H9 (cell line): ENCODE results near the gene RARS1. TPM values are rescaled to one million over a fixed set of nuclear protein-coding genes. Genes with fewer than 3 reads are reported as not detected.

Experiments used
- DNase-seq: peaks from one replicate; pipeline ENCODE4 v3.0.0-alpha.2; 2017
- H2AFZ ChIP-seq: one replicate; pipeline ENCODE4 v1.6.1; 2013; ENCODE audit warnings: mild to moderate bottlenecking, low read length, control low read depth, moderate library complexity
- H2AK5ac ChIP-seq: 2 replicates; pipeline ENCODE4 v1.6.1; 2013; ENCODE audit warnings: low read length, control low read depth, mixed read lengths; ENCODE audit not compliant: insufficient read length
- H2BK120ac ChIP-seq: one replicate; pipeline ENCODE4 v1.6.1; 2013; ENCODE audit warnings: low read depth, mild to moderate bottlenecking, low read length, control low read depth, inconsistent platforms; ENCODE audit not compliant: poor library complexity, severe bottlenecking
- H2BK12ac ChIP-seq: 2 replicates; pipeline ENCODE4 v1.6.1; 2013; ENCODE audit warnings: low read length, control low read depth, mixed read lengths, low read depth; ENCODE audit not compliant: insufficient read length
- H2BK15ac ChIP-seq: 2 replicates; pipeline ENCODE4 v1.6.1; 2013; ENCODE audit warnings: low read depth, low read length, control low read depth
- H2BK20ac ChIP-seq: one replicate; pipeline ENCODE4 v1.6.1; 2013; ENCODE audit warnings: low read depth, mild to moderate bottlenecking, low read length, control low read depth, inconsistent platforms; ENCODE audit not compliant: poor library complexity, severe bottlenecking
- H2BK5ac ChIP-seq: 2 replicates; pipeline ENCODE4 v1.6.1; 2013; ENCODE audit warnings: low read length, control low read depth, mixed read lengths; ENCODE audit not compliant: insufficient read length
- H3K14ac ChIP-seq: 2 replicates; pipeline ENCODE4 v1.6.1; 2013; ENCODE audit warnings: low read length, control low read depth; ENCODE audit not compliant: insufficient read depth
- H3K18ac ChIP-seq: 2 replicates; pipeline ENCODE4 v1.6.1; 2013; ENCODE audit warnings: low read depth, mild to moderate bottlenecking, mixed read lengths, low read length, control low read depth; ENCODE audit not compliant: insufficient read length
- H3K23ac ChIP-seq: 2 replicates; pipeline ENCODE4 v1.6.1; 2013; ENCODE audit warnings: low read length, control low read depth, mixed read lengths, low read depth; ENCODE audit not compliant: insufficient read length
- H3K23me2 ChIP-seq: 2 replicates; pipeline ENCODE4 v1.6.1; 2013; ENCODE audit warnings: low read depth, mild to moderate bottlenecking, mixed read lengths, low read length, control low read depth; ENCODE audit not compliant: insufficient read length, poor library complexity, severe bottlenecking
- H3K27ac ChIP-seq: 2 replicates; pipeline ENCODE4 v1.5.1; 2013; ENCODE audit warnings: low read length, control low read depth, mixed read lengths, low read depth; ENCODE audit not compliant: insufficient read length
- H3K27me3 ChIP-seq: 2 replicates; pipeline ENCODE4 v1.6.1; 2013; ENCODE audit warnings: low read length, control low read depth, inconsistent platforms; ENCODE audit not compliant: insufficient read depth
- H3K4ac ChIP-seq: 2 replicates; pipeline ENCODE4 v1.6.1; 2013; ENCODE audit warnings: low read depth, mild to moderate bottlenecking, control low read depth, inconsistent platforms, low read length, moderate library complexity
- H3K4me1 ChIP-seq: 2 replicates; pipeline ENCODE4 v1.6.1; 2013; ENCODE audit warnings: low read length, control low read depth, inconsistent platforms; ENCODE audit not compliant: insufficient read depth
- H3K4me2 ChIP-seq: 2 replicates; pipeline ENCODE4 v1.6.1; 2013; ENCODE audit warnings: low read length, control low read depth, mixed read lengths; ENCODE audit not compliant: insufficient read length, insufficient read depth
- H3K56ac ChIP-seq: 2 replicates; pipeline ENCODE4 v1.6.1; 2013; ENCODE audit warnings: low read depth, mild to moderate bottlenecking, mixed read lengths, low read length, control low read depth; ENCODE audit not compliant: insufficient read length
- H3K79me1 ChIP-seq: 2 replicates; pipeline ENCODE4 v1.6.1; 2013; ENCODE audit warnings: low read depth, mild to moderate bottlenecking, moderate library complexity, low read length, control low read depth, inconsistent platforms; ENCODE audit not compliant: insufficient read depth, poor library complexity, severe bottlenecking
- H3K79me2 ChIP-seq: 2 replicates; pipeline ENCODE4 v1.6.1; 2013; ENCODE audit warnings: low read length, control low read depth, inconsistent platforms; ENCODE audit not compliant: insufficient read depth
- H3K9ac ChIP-seq: 2 replicates; pipeline ENCODE4 v1.6.1; 2013; ENCODE audit warnings: low read length, control low read depth, mixed read lengths; ENCODE audit not compliant: insufficient read length; ENCODE audit errors: extremely low read depth
- H3K9me3 ChIP-seq: one replicate; pipeline ENCODE4 v1.6.1; 2013; ENCODE audit warnings: low read depth, low read length, inconsistent platforms; ENCODE audit not compliant: control insufficient read depth
- H3T11ph ChIP-seq: one replicate; pipeline ENCODE4 v1.6.1; 2013; ENCODE audit warnings: mild to moderate bottlenecking, low read length, control low read depth, inconsistent platforms
- H4K20me1 ChIP-seq: one replicate; pipeline ENCODE4 v1.6.1; 2013; ENCODE audit not compliant: control insufficient read depth, insufficient read length, insufficient read depth
- H4K5ac ChIP-seq: 2 replicates; pipeline ENCODE4 v1.6.1; 2013; ENCODE audit warnings: low read depth, mild to moderate bottlenecking, mixed read lengths, low read length, control low read depth; ENCODE audit not compliant: insufficient read length
- H4K8ac ChIP-seq: replicated peaks from 2 replicates; pipeline ENCODE4 v1.6.1; 2013; ENCODE audit warnings: low read length, control low read depth, mixed read lengths, low read depth; ENCODE audit not compliant: insufficient read length
- H4K91ac ChIP-seq: 2 replicates; pipeline ENCODE4 v1.6.1; 2013; ENCODE audit warnings: low read depth, mild to moderate bottlenecking, moderate library complexity, mixed read lengths, low read length, control low read depth; ENCODE audit not compliant: insufficient read length
- H3K27ac Mint-ChIP-seq, 3 experiments: 2 replicates in 2 of 3; 3 replicates in 1 of 3; pipeline ENCODE4 v1.8.0; 2020 to 2021; ENCODE audit warnings: mixed read lengths in 3 of 3, mild to moderate bottlenecking in 1 of 3, moderate library complexity in 1 of 3
- H3K27me3 Mint-ChIP-seq: 2 replicates; pipeline ENCODE4 v1.8.0; 2021; ENCODE audit warnings: low read depth, mild to moderate bottlenecking, moderate library complexity, mixed read lengths
- H3K36me3 Mint-ChIP-seq, 3 experiments: 2 replicates in 2 of 3; 3 replicates in 1 of 3; pipeline ENCODE4 v1.8.0; 2020 to 2021; ENCODE audit warnings: low read depth in 3 of 3, mixed read lengths in 3 of 3; ENCODE audit not compliant: insufficient read depth in 1 of 3
- H3K4me1 Mint-ChIP-seq, 2 experiments: 2 replicates each; pipeline ENCODE4 v1.8.0; 2020; ENCODE audit warnings: mixed read lengths in 2 of 2
- H3K4me3 Mint-ChIP-seq, 2 experiments: 2 replicates in 1 of 2; 3 replicates in 1 of 2; pipeline ENCODE4 v1.8.0; 2020 to 2021; ENCODE audit warnings: mild to moderate bottlenecking in 2 of 2, mixed read lengths in 2 of 2, moderate library complexity in 1 of 2
- H3K9me3 Mint-ChIP-seq, 2 experiments: 2 replicates in 1 of 2; 3 replicates in 1 of 2; pipeline ENCODE4 v1.8.0; 2020; ENCODE audit warnings: mild to moderate bottlenecking in 2 of 2, mixed read lengths in 2 of 2, moderate library complexity in 1 of 2
- WGBS: extraction: QIAGEN DNeasy Blood & Tissue Kit; methylation state at CpG from one replicate; pipeline ENCODE4 v1.1.7; 2013; ENCODE audit warnings: missing lambda C conversion rate, low lambda C conversion rate, mixed read lengths; ENCODE audit not compliant: insufficient read length; ENCODE audit errors: extremely low coverage; 5-methylcytosine and 5-hydroxymethylcytosine counted together
- total RNA-seq: library from RNA; stranded (reverse); gene quantifications from 2 replicates; pipeline ENCODE4 v1.2.1, GENCODE V29; 2021
- TF ChIP-seq, protein P1 (sequence below): fragments of 200-600 bp; sonication (generic); conservative IDR thresholded peaks from 3 replicates; pipeline ENCODE4 v1.8.0; 2021; ENCODE audit warnings: antibody characterized with exemption, mild to moderate bottlenecking

The RARS1 gene
- total RNA-seq, 1 experiment from 2014 or later: 108 TPM

DNA sequence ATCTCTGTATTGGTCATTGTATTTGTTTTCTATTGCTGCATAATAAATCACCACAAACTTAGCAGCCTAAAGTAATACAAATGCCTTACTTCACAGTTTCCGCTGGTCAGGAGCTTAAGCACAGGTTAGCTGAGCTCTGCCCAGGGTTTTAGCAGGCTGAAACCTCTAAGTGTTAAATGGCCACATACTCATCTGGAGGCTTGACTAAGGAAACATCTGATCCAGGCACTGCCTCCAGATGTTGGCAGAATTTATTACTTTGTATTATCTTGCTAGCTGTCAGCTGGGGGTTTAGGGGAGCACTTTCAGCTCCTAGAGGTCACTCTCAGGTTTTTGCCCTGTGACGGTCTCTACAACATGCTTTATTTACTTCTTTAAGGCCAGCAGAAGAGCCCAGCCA, 23.2 kb upstream of the RARS1 start:
- WGBS: no CpG with 5 or more reads among the region's 2 CpGs
- Mint-ChIP-seq H3K27me3 (no peaks in the 10 kb centered on the region), H3K9me3 (no peaks in the 10 kb centered on the region; a peak in 1 of 5 replicates), H3K36me3 (peaks cover 23 to 67% (median 51%) of the 10 kb centered on the region in 3 experiments), H3K27ac (no peak overlapping the region; a peak in 1 of 7 replicates), H3K4me1 (no peaks in the 10 kb centered on the region), H3K4me3 (no peak overlapping the region)
- H3K23ac ChIP-seq: no peak overlapping the region
- no peak overlapping the region for H3K27ac ChIP-seq
- TF ChIP-seq, protein P1, sequence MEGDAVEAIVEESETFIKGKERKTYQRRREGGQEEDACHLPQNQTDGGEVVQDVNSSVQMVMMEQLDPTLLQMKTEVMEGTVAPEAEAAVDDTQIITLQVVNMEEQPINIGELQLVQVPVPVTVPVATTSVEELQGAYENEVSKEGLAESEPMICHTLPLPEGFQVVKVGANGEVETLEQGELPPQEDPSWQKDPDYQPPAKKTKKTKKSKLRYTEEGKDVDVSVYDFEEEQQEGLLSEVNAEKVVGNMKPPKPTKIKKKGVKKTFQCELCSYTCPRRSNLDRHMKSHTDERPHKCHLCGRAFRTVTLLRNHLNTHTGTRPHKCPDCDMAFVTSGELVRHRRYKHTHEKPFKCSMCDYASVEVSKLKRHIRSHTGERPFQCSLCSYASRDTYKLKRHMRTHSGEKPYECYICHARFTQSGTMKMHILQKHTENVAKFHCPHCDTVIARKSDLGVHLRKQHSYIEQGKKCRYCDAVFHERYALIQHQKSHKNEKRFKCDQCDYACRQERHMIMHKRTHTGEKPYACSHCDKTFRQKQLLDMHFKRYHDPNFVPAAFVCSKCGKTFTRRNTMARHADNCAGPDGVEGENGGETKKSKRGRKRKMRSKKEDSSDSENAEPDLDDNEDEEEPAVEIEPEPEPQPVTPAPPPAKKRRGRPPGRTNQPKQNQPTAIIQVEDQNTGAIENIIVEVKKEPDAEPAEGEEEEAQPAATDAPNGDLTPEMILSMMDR: no peak
- no peak overlapping the region for H2BK15ac ChIP-seq
- H3K14ac ChIP-seq: no peak overlapping the region
- H3K79me1 ChIP-seq: no peaks in the 10 kb centered on the region
- no peak overlapping the region for H2AFZ ChIP-seq
- no peaks in the 10 kb centered on the region for H4K20me1 ChIP-seq
- no peak overlapping the region for H4K8ac ChIP-seq
- H3K27me3 ChIP-seq: no peaks in the 10 kb centered on the region
- no peak overlapping the region for H3T11ph ChIP-seq
- no peak overlapping the region for H2AK5ac ChIP-seq
- no peak overlapping the region for H2BK12ac ChIP-seq
- no peak overlapping the region for H4K91ac ChIP-seq
- no peaks in the 10 kb centered on the region for H3K9me3 ChIP-seq
- no peak for DNase-seq
- H3K23me2 ChIP-seq: no peaks in the 10 kb centered on the region
- no peaks in the 10 kb centered on the region for H3K79me2 ChIP-seq
- H3K9ac ChIP-seq: no peak overlapping the region
- no peak overlapping the region for H2BK5ac ChIP-seq
- H2BK20ac ChIP-seq: no peak overlapping the region
- no peak overlapping the region for H3K4me2 ChIP-seq
- no peak overlapping the region for H2BK120ac ChIP-seq
- no peak overlapping the region for H3K56ac ChIP-seq
- no peak overlapping the region for H3K18ac ChIP-seq
- H3K4me1 ChIP-seq: no peaks in the 10 kb centered on the region
- H4K5ac ChIP-seq: no peak overlapping the region
- no peak overlapping the region for H3K4ac ChIP-seq
